Left ventricle myocardium inferior (tissue), 1 donor: ENCODE data around the gene LRRC26. TPM values are rescaled to one million over a fixed set of nuclear protein-coding genes. Genes with fewer than 3 reads are reported as not detected.

Experiments
- DNase-seq: peaks from one replicate; pipeline ENCODE4 v3.0.0-alpha.2; 2020
- H3K27ac ChIP-seq: fragments of 200-600 bp; replicated peaks from 2 replicates; pipeline ENCODE4 v1.8.0; 2021
- H3K27me3 ChIP-seq: fragments of 200-600 bp; 2 replicates; pipeline ENCODE4 v1.8.0; 2021; ENCODE audit warnings: low read depth
- H3K36me3 ChIP-seq: fragments of 200-600 bp; 2 replicates; pipeline ENCODE4 v1.8.0; 2021
- H3K4me1 ChIP-seq: fragments of 200-600 bp; 2 replicates; pipeline ENCODE4 v1.8.0; 2021
- H3K4me3 ChIP-seq: fragments of 200-600 bp; 2 replicates; pipeline ENCODE4 v1.8.0; 2021; ENCODE audit warnings: mild to moderate bottlenecking, moderate library complexity
- H3K9me3 ChIP-seq: fragments of 200-600 bp; replicated peaks from 2 replicates; pipeline ENCODE4 v1.8.0; 2021
- CTCF ChIP-seq: fragments of 200-600 bp; IDR thresholded peaks from 2 replicates; pipeline ENCODE4 v1.8.0; 2021; ENCODE audit warnings: antibody characterized with exemption, mild to moderate bottlenecking, borderline replicate concordance
- intact Hi-C: fragments of 100-400 bp; cut with micrococcal nuclease; formaldehyde crosslinking; loops from one replicate; pipeline ENCODE4 v1.11.0; 2022
- total RNA-seq: library from RNA; stranded (reverse); fragmentation: NEBNext Ultra II Directional; extraction: Animal tissue kit (Norgen Biotek cat#: 25700); gene quantifications from one replicate; pipeline ENCODE4 v1.2.1, GENCODE V29; 2021
- donor health status: DM: no; HTN: yes; CAD: no; lungs with severe emphysema.

LRRC26 gene
- total RNA-seq, 1 donor from 2014 or later = not detected

- no peak overlapping the region for H3K27ac ChIP-seq
- H3K4me3 ChIP-seq = peak overlapping the region; percentile 42
- peaks cover 9% of the 10 kb centered on the region for H3K4me1 ChIP-seq
- H3K36me3 ChIP-seq = no peaks in the 10 kb centered on the region
- peaks cover 94% of the 10 kb centered on the region for H3K27me3 ChIP-seq
- intact Hi-C loops = no loop called here
- TF ChIP-seq CTCF = no peak
- DNase-seq = peak; percentile 30
- no peaks in the 10 kb centered on the region for H3K9me3 ChIP-seq
Observed at GRCh38 chr9:137156567-137157375, 13.1 kb downstream of the LRRC26 start.

- Histone ChIP-seq H3K27ac (no peak overlapping the region), H3K4me1 (peaks cover 8% of the 10 kb centered on the region), H3K27me3 (peaks cover 78% of the 10 kb centered on the region), H3K36me3 (no peaks in the 10 kb centered on the region), H3K9me3 (no peaks in the 10 kb centered on the region), H3K4me3 (no peak overlapping the region)
- TF ChIP-seq CTCF = no peak
- DNase-seq = no peak
- intact Hi-C loops = no loop called here
Observed at GRCh38 chr9:137152844-137153405, 16.9 kb downstream of the LRRC26 start.

- Histone ChIP-seq H3K9me3 (no peaks in the 10 kb centered on the region), H3K27me3 (peaks cover 78% of the 10 kb centered on the region), H3K4me1 (no peaks in the 10 kb centered on the region), H3K27ac (no peak overlapping the region), H3K36me3 (no peaks in the 10 kb centered on the region), H3K4me3 (no peak overlapping the region)
- TF ChIP-seq CTCF = no peak
- intact Hi-C loops = no loop called here
- DNase-seq = no peak
Observed at GRCh38 chr9:137150617-137151457, 19.0 kb downstream of the LRRC26 start.

- peaks cover 75% of the 10 kb centered on the region for H3K27me3 ChIP-seq
- no peaks in the 10 kb centered on the region for H3K36me3 ChIP-seq
- no peak for DNase-seq
- no peak for TF ChIP-seq CTCF
- H3K27ac ChIP-seq = no peak overlapping the region
- intact Hi-C loops = no loop called here
- H3K4me3 ChIP-seq = no peak overlapping the region
- H3K4me1 ChIP-seq = no peaks in the 10 kb centered on the region
- H3K9me3 ChIP-seq = no peaks in the 10 kb centered on the region
Observed at GRCh38 chr9:137149942-137150616, 19.8 kb downstream of the LRRC26 start.

GRCh38 chr9:137149363-137149762 is 20.5 kb downstream of the LRRC26 start:
- H3K4me3 ChIP-seq = no peak overlapping the region
- no peaks in the 10 kb centered on the region for H3K4me1 ChIP-seq
- no peak for TF ChIP-seq CTCF
- H3K27me3 ChIP-seq = peaks cover 70% of the 10 kb centered on the region
- no peak for DNase-seq
- H3K36me3 ChIP-seq = no peaks in the 10 kb centered on the region
- intact Hi-C loops = no loop called here
- no peak overlapping the region for H3K27ac ChIP-seq
- no peaks in the 10 kb centered on the region for H3K9me3 ChIP-seq
